GM12878 (cell line): ENCODE results near the gene ATP1B2. TPM values are rescaled to one million over a fixed set of nuclear protein-coding genes. Genes with fewer than 3 reads are reported as not detected.

Source experiments
- ATAC-seq: fragments of 200-7000 bp; cut with Tn5 transposase; 3 replicates; pipeline ENCODE4 v1.9.1; 2020; ENCODE audit warnings: mild to moderate bottlenecking, moderate library complexity
- BruUV-seq: library from RNA; stranded (reverse); fragments of 400-500 nt; replicated peaks from 2 replicates; lab custom pipeline; 2021; lab: Mats Ljungman, UMichigan
- CTCF ChIA-PET: fragments of 300-600 bp; sonication (Branson Sonifier 250); formaldehyde crosslinking; extraction: SDS; loops from one replicate; lab custom pipeline; 2021; ENCODE audit warnings: inconsistent platforms; lab: Yijun Ruan, JAX
- POLR2A ChIA-PET: fragments of 350-600 bp; formaldehyde crosslinking; extraction: SDS; loops from one replicate; lab custom pipeline; 2021; ENCODE audit warnings: inconsistent platforms; lab: Charles Lee
- RAD21 ChIA-PET: fragments of 300-600 bp; sonication (Branson Sonifier 250); formaldehyde crosslinking; loops from one replicate; lab custom pipeline; 2023; ENCODE audit warnings: antibody characterized with exemption; ENCODE audit not compliant: unreplicated experiment; lab: Charles Lee
- SMC1A ChIA-PET: fragments of 300-600 bp; sonication (Branson Sonifier 250); formaldehyde crosslinking; loops from one replicate; lab custom pipeline; 2023; ENCODE audit not compliant: unreplicated experiment, uncharacterized antibody; lab: Charles Lee
- DNase-seq: peaks from one replicate; pipeline ENCODE4 v3.0.0-alpha.2; 2011; ENCODE audit warnings: low read depth, low spot score
- FAIRE-seq: peaks from 3 replicates; lab custom pipeline; 2011; peaks lifted over from hg19 to GRCh38; lab: Jason Lieb, UNC
- H2AFZ ChIP-seq: 2 replicates; pipeline ENCODE4 v1.6.0; 2011; ENCODE audit warnings: low read depth, low read length, control low read depth; ENCODE audit not compliant: control insufficient read depth
- H3K27ac ChIP-seq: 2 replicates; pipeline ENCODE4 v1.5.1; 2011; ENCODE audit warnings: control low read depth; ENCODE audit not compliant: control insufficient read depth, insufficient read depth
- H3K27me3 ChIP-seq, 2 experiments: replicated peaks in 1 of 2; 2 replicates each; pipeline versions ENCODE4 v1.6.0 to v1.6.1; 2011; ENCODE audit warnings: low read length in 1 of 2; ENCODE audit not compliant: control insufficient read depth in 2 of 2, insufficient read depth in 2 of 2
- H3K36me3 ChIP-seq, 2 experiments: 2 replicates each; pipeline ENCODE4 v1.5.1; 2011; ENCODE audit warnings: low read length in 1 of 2; ENCODE audit not compliant: control insufficient read depth in 2 of 2, insufficient read depth in 2 of 2
- H3K4me1 ChIP-seq: 2 replicates; pipeline ENCODE4 v1.6.1; 2011; ENCODE audit warnings: mild to moderate bottlenecking, low read length, moderate library complexity, mixed read lengths; ENCODE audit not compliant: control insufficient read depth, insufficient read depth
- H3K4me2 ChIP-seq: 2 replicates; pipeline ENCODE4 v1.6.0; 2011; ENCODE audit warnings: control low read depth; ENCODE audit not compliant: control insufficient read depth, insufficient read depth
- H3K4me3 ChIP-seq: fragments of 200-600 bp; sonication (generic); 2 replicates; pipeline ENCODE4 v1.5.1; 2016
- H3K79me2 ChIP-seq: 2 replicates; pipeline ENCODE4 v1.6.0; 2011; ENCODE audit warnings: low read length; ENCODE audit not compliant: control insufficient read depth, insufficient read depth
- H3K9ac ChIP-seq: 2 replicates; pipeline ENCODE4 v1.8.0; 2011; ENCODE audit warnings: low read length, control low read depth, mixed read lengths; ENCODE audit not compliant: control insufficient read depth, insufficient read depth
- H3K9me3 ChIP-seq: replicated peaks from 3 replicates; pipeline ENCODE4 v1.5.1; 2011; ENCODE audit warnings: mild to moderate bottlenecking, low read length; ENCODE audit not compliant: control insufficient read depth, insufficient read depth
- H4K20me1 ChIP-seq: 2 replicates; pipeline ENCODE4 v1.6.0; 2011; ENCODE audit not compliant: control insufficient read depth, insufficient read depth
- BACH1 ChIP-seq: fragments of 450-650 bp; IDR thresholded peaks from 2 replicates; pipeline ENCODE4 v1.6.1; 2017; ENCODE audit warnings: mild to moderate bottlenecking, borderline replicate concordance
- FOXK2 ChIP-seq: fragments of 450-650 bp; IDR thresholded peaks from 2 replicates; pipeline ENCODE4 v1.6.1; 2017; ENCODE audit warnings: mild to moderate bottlenecking, moderate library complexity
- HDGF ChIP-seq: fragments of 450-650 bp; IDR thresholded peaks from 2 replicates; pipeline ENCODE4 v1.6.1; 2016; ENCODE audit warnings: antibody characterized with exemption
- KDM1A ChIP-seq: fragments of 200-600 bp; sonication (generic); IDR thresholded peaks from 2 replicates; pipeline ENCODE4 v1.6.1; 2016; ENCODE audit warnings: borderline replicate concordance
- NFXL1 ChIP-seq: fragments of 450-650 bp; IDR thresholded peaks from 2 replicates; pipeline ENCODE4 v1.6.1; 2017; ENCODE audit warnings: antibody characterized with exemption, mild to moderate bottlenecking, borderline replicate concordance
- POLR2AphosphoS5 ChIP-seq: IDR thresholded peaks from 2 replicates; pipeline ENCODE4 v1.6.1; 2011; ENCODE audit warnings: mild to moderate bottlenecking, low read length, inconsistent platforms
- RELB ChIP-seq: fragments of 450-650 bp; IDR thresholded peaks from 2 replicates; pipeline ENCODE4 v1.6.1; 2017; ENCODE audit warnings: low read depth, mild to moderate bottlenecking, moderate library complexity
- TCF7 ChIP-seq: IDR thresholded peaks from 2 replicates; pipeline ENCODE4 v1.6.1; 2014; ENCODE audit warnings: antibody characterized with exemption, borderline replicate concordance
- WGBS: methylation state at CpG from one replicate; pipeline ENCODE4 v1.1.6; 2016; ENCODE audit warnings: low lambda C conversion rate; ENCODE audit not compliant: insufficient replicate concordance, insufficient coverage; ENCODE audit errors: missing lambda C conversion rate; 5-methylcytosine and 5-hydroxymethylcytosine counted together
- in situ Hi-C: fragments of 300-500 bp; cut with MboI; formaldehyde crosslinking; loops from 9 replicates; pipeline ENCODE4 v1.14.3; 2018; ENCODE audit warnings: mixed read lengths
- intact Hi-C: fragments of 100-400 bp; cut with micrococcal nuclease; formaldehyde crosslinking; loops from one replicate; pipeline ENCODE4 v1.14.2; 2022; ENCODE audit not compliant: unreplicated experiment
- polyA plus RNA-seq, 11 experiments: library from polyadenylated mRNA; depleted of rRNA in 4 of 11; unstranded in 6 of 11; stranded (reverse) in 5 of 11; fragments of >200 nt; fragmentation: Nextera tagmentation in 4 of 11; fragmentation: Illumina TruSeq in 1 of 11; extraction: Ambion mirVana in 4 of 11; extraction: Trizol in 1 of 11; gene quantifications; 1 replicate in 1 of 11; 2 replicates in 10 of 11; pipeline versions ENCODE4 v1.2.1 to v1.2.3, GENCODE V29; 2011 to 2016; ENCODE audit warnings: inconsistent platforms in 2 of 11, missing spikeins in 2 of 11, low read depth in 1 of 11
- total RNA-seq, 4 experiments: library from RNA; depleted of rRNA in 3 of 4; stranded (reverse); fragments of >200 nt in 3 of 4; fragmentation: Illumina TruSeq in 1 of 4; extraction: Trizol in 1 of 4; gene quantifications; 2 replicates each; pipeline versions ENCODE4 v1.2.1 to v1.2.3, GENCODE V29; 2013 to 2021

ATP1B2 gene
- total and polyA plus RNA-seq, 10 of the 15 experiments (the other 5 are each of a cell fraction or from before 2014, with no cell fraction given): 0.03 to 0.29 (median 0.15) TPM; not detected in 3

- no peak for FAIRE-seq
- POLR2A ChIA-PET: no interaction called here
- 93% methylated on average over 14 of the region's 14 CpGs for WGBS
Measured at GRCh38 chr17:7701681-7702080, 51.0 kb downstream of the ATP1B2 start.

More at GRCh38 chr17:7701681-7702080, 51.0 kb downstream of the ATP1B2 start:
- Histone ChIP-seq H4K20me1 (no peaks in the 10 kb centered on the region), H3K9ac (no peak overlapping the region), H3K4me2 (no peak overlapping the region), H3K4me3 (no peak overlapping the region), H3K27ac (no peak overlapping the region), H3K9me3 (no peaks in the 10 kb centered on the region), H3K4me1 (no peaks in the 10 kb centered on the region), H3K79me2 (no peaks in the 10 kb centered on the region), H3K27me3 (peaks cover 3 to 4% of the 10 kb centered on the region in 2 experiments; a peak in 3 of 4 replicates), H3K36me3 (peaks cover 0 to 4% of the 10 kb centered on the region in 2 experiments; a peak in 2 of 4 replicates), H2AFZ (no peak overlapping the region)
- DNase-seq (no peak), ATAC-seq (no peak)
- in situ Hi-C loops (no loop called here), intact Hi-C loops (no loop called here)
- CTCF ChIA-PET: no interaction called here
- RAD21 ChIA-PET: no interaction called here
- BruUV-seq: no TSS peak
- SMC1A ChIA-PET: no interaction called here
- TF ChIP-seq NFXL1 (no peak), TCF7 (no peak), BACH1 (no peak), POLR2AphosphoS5 (no peak), HDGF (no peak), RELB (no peak), FOXK2 (no peak), KDM1A (no peak)
